Measurements from ENCODE around the gene PTPN4. TPM values are rescaled to one million over a fixed set of nuclear protein-coding genes. Genes with fewer than 3 reads are reported as not detected.

The PTPN4 gene
- total and polyA plus RNA-seq, 8 donors: 22.0 to 48.4 (median 28.9) TPM

- Histone ChIP-seq H3K4me1 (no peaks in the 10 kb centered on the region), H3K27me3 (no peaks in the 10 kb centered on the region), H3K4me3 (no peak overlapping the region), H3K36me3 (peaks cover 0 to 25% of the 10 kb centered on the region in 2 donors), H3K9me3 (no peaks in the 10 kb centered on the region), H3K27ac (no peak overlapping the region)
- intact Hi-C loops (cut with DNase I): no loop called here
- TF ChIP-seq CTCF (IDR thresholded peaks at IDR 0.05): no peak
- DNase-seq: no peak
- ATAC-seq: no peak
Measured at GRCh38 chr2:119932809-119933208, 173.1 kb downstream of the PTPN4 start.

GRCh38 chr2:119934319-119934718 lies 174.6 kb downstream of the PTPN4 start:
- intact Hi-C loops (cut with DNase I): no loop called here
- ATAC-seq (no peak), DNase-seq (no peak)
- Histone ChIP-seq H3K9me3 (no peaks in the 10 kb centered on the region), H3K36me3 (peaks cover 0 to 25% of the 10 kb centered on the region in 2 donors), H3K27ac (no peak overlapping the region), H3K4me1 (no peaks in the 10 kb centered on the region), H3K4me3 (no peak overlapping the region), H3K27me3 (no peaks in the 10 kb centered on the region)
- no peak for TF ChIP-seq CTCF (IDR thresholded peaks at IDR 0.05)

- no peak for TF ChIP-seq CTCF (IDR thresholded peaks at IDR 0.05)
- H3K4me3 ChIP-seq: no peak overlapping the region
- H3K27me3 ChIP-seq: no peaks in the 10 kb centered on the region
- DNase-seq: no peak
- H3K36me3 ChIP-seq: peaks cover 0 to 21% of the 10 kb centered on the region in 2 donors
- H3K27ac ChIP-seq: no peak overlapping the region
- intact Hi-C loops (cut with DNase I): no loop called here
- H3K4me1 ChIP-seq: no peaks in the 10 kb centered on the region
- no peaks in the 10 kb centered on the region for H3K9me3 ChIP-seq
- no peak for ATAC-seq
Measured at GRCh38 chr2:119937680-119938079, 178.0 kb downstream of the PTPN4 start.

- H3K9me3 ChIP-seq: no peaks in the 10 kb centered on the region
- no peak for DNase-seq
- H3K4me1 ChIP-seq: no peaks in the 10 kb centered on the region
- H3K4me3 ChIP-seq: no peak overlapping the region
- H3K27me3 ChIP-seq: no peaks in the 10 kb centered on the region
- intact Hi-C loops (cut with DNase I): no loop called here
- TF ChIP-seq CTCF (IDR thresholded peaks at IDR 0.05): no peak
- peaks cover 0 to 20% of the 10 kb centered on the region in 2 donors for H3K36me3 ChIP-seq
- peak; percentile 15 for ATAC-seq
- H3K27ac ChIP-seq: no peak overlapping the region
Measured at GRCh38 chr2:119939915-119940314, 180.2 kb downstream of the PTPN4 start.

GRCh38 chr2:119940856-119941255 lies 181.1 kb downstream of the PTPN4 start:
- Histone ChIP-seq H3K4me1 (no peaks in the 10 kb centered on the region), H3K9me3 (no peaks in the 10 kb centered on the region), H3K27ac (no peak overlapping the region), H3K4me3 (no peak overlapping the region), H3K36me3 (peaks cover 0 to 12% of the 10 kb centered on the region in 2 donors), H3K27me3 (no peaks in the 10 kb centered on the region)
- ATAC-seq: no peak
- no peak for DNase-seq
- no peak for TF ChIP-seq CTCF (IDR thresholded peaks at IDR 0.05)
- intact Hi-C loops (cut with DNase I): no loop called here

All from left lung (tissue), 10 donors.